Pancreas (tissue), 10 donors: ENCODE measurements around the gene LTO1. TPM values are rescaled to one million over a fixed set of nuclear protein-coding genes. Genes with fewer than 3 reads are reported as not detected.

Source experiments
- ATAC-seq, 4 donors: fragments of 200-7000 bp; cut with Tn5 transposase; one replicate each; pipeline versions ENCODE4 v1.8.0 to v1.9.1; 2020; ENCODE audit warnings: mild to moderate bottlenecking in 4 of 4, moderate library complexity in 4 of 4
- DNase-seq, 6 donors: peaks; one replicate each; pipeline ENCODE4 v3.0.0-alpha.2; 2020
- FAIRE-seq: peaks from 2 replicates; lab custom pipeline; 2012; peaks lifted over from hg19 to GRCh38; lab: Jason Lieb, UNC
- H3K27ac ChIP-seq, 4 donors: fragments of 200-600 bp; sonication (generic); 1 replicate in 3 of 4; 2 replicates in 1 of 4; pipeline versions ENCODE4 v1.5.0 to v1.8.0; 2020
- H3K27me3 ChIP-seq, 4 donors: fragments of 200-600 bp; one replicate each; pipeline ENCODE4 v1.8.0; 2021
- H3K36me3 ChIP-seq, 3 donors: fragments of 200-600 bp; sonication (generic) in 1 of 3; one replicate each; pipeline versions ENCODE4 v1.5.0 to v1.8.0; 2020 to 2021
- H3K4me1 ChIP-seq, 3 donors: fragments of 200-600 bp; one replicate each; pipeline ENCODE4 v1.8.0; 2021
- H3K4me3 ChIP-seq, 4 donors: fragments of 200-600 bp; sonication (generic) in 2 of 4; one replicate each; pipeline versions ENCODE4 v1.5.0 to v1.8.0; 2020 to 2021
- H3K9me3 ChIP-seq, 4 donors: fragments of 200-600 bp; one replicate each; pipeline ENCODE4 v1.8.0; 2021
- WGBS, 2 donors: extraction: QIAGEN DNeasy Blood & Tissue Kit; methylation state at CpG; one replicate each; pipeline ENCODE4 v1.1.7; 2013; 5-methylcytosine and 5-hydroxymethylcytosine counted together
- intact Hi-C, 3 donors: fragments of 100-400 bp; cut with DNase I; formaldehyde crosslinking; loops; one replicate each; pipeline versions ENCODE4 v1.11.1 to v1.14.2; 2022
- polyA plus RNA-seq, 2 donors: library from polyadenylated mRNA; stranded (reverse); fragments of 200-250 nt; gene quantifications; one replicate each; pipeline ENCODE4 v1.2.3, GENCODE V29; 2013
- total RNA-seq, 6 donors: library from RNA; stranded (reverse); fragmentation: NEBNext Ultra II Directional in 4 of 6; extraction: Animal tissue kit (Norgen Biotek cat#: 25700) in 4 of 6; gene quantifications; one replicate each; pipeline versions ENCODE4 v1.2.1 to v1.2.4, GENCODE V29; 2021 to 2023
- TF ChIP-seq, protein P1 (sequence below), 4 donors: fragments of 200-600 bp; sonication (generic) in 3 of 4; IDR thresholded peaks; one replicate each; pipeline versions ENCODE4 v1.5.0 to v1.8.0; 2021; ENCODE audit warnings: antibody characterized with exemption in 4 of 4
- donor health status: healthy with polysubstance abuse.
- donor health status: DM: no; HTN: no; CAD: no; lungs with moderate emphysema.
- donor health status: DM: no; HTN: no; CAD: no.
- donor health status: control.
- donor health status: control.
- donor health status: Bipolar disorder and iron deficiency.
- donor health status: DM: yes; HTN: yes; CAD: no.
- donor health status: DM: no; HTN: no; CAD: no.
- donor health status: DM: no; HTN: no; CAD: no.
- donor health status: DM: yes; HTN: yes; CAD: no.

The LTO1 gene
- total and polyA plus RNA-seq, 8 donors, result 7.7 to 27.8 (median 12.2) TPM

DNA sequence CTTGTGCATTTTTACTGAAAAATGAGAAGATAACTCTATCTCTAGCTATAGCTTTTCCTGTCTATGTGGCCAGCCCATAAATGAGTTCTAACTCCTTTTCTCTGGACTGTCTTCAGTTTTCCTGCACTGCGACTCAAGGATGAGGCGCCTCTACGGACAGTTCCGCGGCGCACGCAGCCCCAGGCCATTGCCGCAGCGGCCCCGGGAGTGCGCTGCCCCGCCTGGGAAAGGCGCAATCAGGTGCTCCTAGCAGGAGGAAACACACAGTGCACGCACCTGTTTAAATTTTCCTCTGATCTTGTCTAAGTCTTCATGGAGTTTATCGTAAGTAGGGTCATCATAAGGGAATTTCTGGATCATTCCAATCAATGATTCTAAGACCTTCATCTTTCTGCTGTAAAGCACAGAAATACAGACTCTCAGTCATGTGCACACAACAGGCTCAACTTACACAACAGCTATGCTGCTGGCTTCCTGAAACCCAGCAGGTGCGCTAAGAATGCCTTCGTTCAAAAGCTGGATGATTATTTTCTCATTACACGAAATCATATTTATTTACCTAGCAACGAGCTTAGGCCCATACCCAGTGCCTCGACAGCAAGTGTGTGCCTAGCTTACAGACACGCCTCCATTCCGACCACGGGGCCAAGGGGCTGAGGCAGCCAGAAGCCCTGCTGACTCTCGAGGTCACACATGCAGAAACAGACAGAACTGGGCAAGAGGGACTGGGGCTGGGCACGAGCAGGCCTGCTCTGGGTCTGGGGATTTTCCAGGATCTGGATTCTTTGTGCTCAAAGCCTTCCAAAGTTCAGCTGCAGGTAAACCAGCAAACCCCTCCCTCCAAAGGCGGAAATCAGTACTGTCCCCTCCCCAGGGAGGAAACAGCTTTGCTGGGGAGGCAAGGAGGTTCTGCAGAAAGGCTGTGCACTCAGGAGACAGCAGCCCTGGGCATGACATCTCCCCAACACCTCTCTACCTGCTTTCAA lies 7.2 kb downstream of the LTO1 start:
- peaks cover 0 to 24% (median 0%) of the 10 kb centered on the region in 3 donors for H3K36me3 ChIP-seq
- intact Hi-C loops, result no loop called here
- H3K4me1 ChIP-seq, result no peaks in the 10 kb centered on the region
- no peaks in the 10 kb centered on the region for H3K9me3 ChIP-seq
- H3K27ac ChIP-seq, result no peak overlapping the region
- DNase-seq (peak in 1 of 6 donors; percentile 10), FAIRE-seq (no peak), ATAC-seq (peak in 1 of 4 donors; percentile 14)
- WGBS, 2 donors, result 82 to 83% methylated on average over 26 of the region's 26 CpGs
- H3K27me3 ChIP-seq, result no peaks in the 10 kb centered on the region
- no peak overlapping the region for H3K4me3 ChIP-seq
- TF ChIP-seq, protein P1, sequence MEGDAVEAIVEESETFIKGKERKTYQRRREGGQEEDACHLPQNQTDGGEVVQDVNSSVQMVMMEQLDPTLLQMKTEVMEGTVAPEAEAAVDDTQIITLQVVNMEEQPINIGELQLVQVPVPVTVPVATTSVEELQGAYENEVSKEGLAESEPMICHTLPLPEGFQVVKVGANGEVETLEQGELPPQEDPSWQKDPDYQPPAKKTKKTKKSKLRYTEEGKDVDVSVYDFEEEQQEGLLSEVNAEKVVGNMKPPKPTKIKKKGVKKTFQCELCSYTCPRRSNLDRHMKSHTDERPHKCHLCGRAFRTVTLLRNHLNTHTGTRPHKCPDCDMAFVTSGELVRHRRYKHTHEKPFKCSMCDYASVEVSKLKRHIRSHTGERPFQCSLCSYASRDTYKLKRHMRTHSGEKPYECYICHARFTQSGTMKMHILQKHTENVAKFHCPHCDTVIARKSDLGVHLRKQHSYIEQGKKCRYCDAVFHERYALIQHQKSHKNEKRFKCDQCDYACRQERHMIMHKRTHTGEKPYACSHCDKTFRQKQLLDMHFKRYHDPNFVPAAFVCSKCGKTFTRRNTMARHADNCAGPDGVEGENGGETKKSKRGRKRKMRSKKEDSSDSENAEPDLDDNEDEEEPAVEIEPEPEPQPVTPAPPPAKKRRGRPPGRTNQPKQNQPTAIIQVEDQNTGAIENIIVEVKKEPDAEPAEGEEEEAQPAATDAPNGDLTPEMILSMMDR (IDR thresholded peaks at IDR 0.05), result no peak

DNA sequence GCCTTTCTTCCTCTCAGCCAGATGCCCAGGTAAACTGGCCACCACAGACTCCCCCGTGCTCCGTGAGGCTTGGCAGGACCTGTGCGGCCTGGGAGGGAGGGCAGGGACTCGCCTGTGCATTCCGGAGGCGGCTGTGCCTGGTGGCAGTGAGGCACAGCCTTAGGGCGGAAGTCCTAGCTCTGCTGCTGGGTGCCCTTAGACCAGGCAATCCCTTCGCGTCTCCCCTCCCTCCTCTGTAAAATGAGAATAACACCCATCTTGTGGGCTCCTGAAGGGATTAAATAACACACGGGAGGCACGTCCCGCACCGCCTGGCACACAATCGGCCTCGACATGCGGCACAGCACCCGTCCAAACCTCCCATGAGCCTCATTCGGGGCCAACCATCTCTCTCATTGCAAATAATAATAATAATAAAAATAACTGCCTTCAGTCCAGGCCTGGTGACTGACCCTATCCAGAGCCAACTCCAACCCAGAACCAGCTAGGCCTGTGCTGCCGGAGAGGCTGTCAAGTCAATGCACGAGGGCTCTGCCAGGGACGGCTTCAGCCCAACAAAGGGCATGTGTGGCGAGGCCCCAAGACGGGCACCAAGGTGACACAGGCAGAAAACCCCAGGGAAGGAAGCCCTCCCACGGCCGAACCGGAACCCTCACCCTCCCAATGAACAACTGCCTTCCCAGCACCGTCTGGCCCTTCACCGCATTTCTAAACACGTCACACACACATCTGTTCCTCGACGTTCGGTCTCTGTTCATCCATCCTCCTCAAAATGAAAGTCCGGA lies 8.2 kb downstream of the LTO1 start:
- intact Hi-C loops, result no loop called here
- H3K27ac ChIP-seq, result no peak overlapping the region
- no peaks in the 10 kb centered on the region for H3K27me3 ChIP-seq
- WGBS, 2 donors, result 89 to 92% methylated on average over 33 of the region's 33 CpGs
- H3K36me3 ChIP-seq, result peaks cover 0 to 23% (median 0%) of the 10 kb centered on the region in 3 donors
- peak in 2 of 6 donors; percentile 8 to 36 for DNase-seq
- no peak for FAIRE-seq
- no peaks in the 10 kb centered on the region for H3K9me3 ChIP-seq
- H3K4me3 ChIP-seq, result no peak overlapping the region
- TF ChIP-seq, protein P1 (IDR thresholded peaks at IDR 0.05), result no peak
- ATAC-seq, result no peak
- H3K4me1 ChIP-seq, result no peaks in the 10 kb centered on the region

DNA sequence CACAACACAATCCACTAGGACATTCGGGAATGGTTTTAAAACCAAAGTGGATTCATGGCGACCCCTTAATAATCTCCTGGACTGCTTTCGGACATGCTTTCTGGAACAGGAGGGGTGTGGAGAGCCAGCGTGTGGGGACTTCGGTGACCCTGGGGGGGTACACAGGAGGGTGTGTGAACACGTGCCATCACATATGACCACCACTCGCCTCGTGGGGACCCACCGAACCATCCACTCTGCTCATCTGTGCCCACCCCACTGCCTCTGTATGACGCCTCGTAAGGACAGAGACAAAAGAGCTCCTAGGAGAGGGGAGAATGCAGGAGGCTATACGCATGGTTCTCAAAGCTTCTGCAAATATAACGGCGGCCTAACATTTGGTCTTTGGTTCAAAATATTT lies 8.9 kb downstream of the LTO1 start:
- 89 to 92% methylated on average over 14 of the region's 14 CpGs for WGBS, 2 donors
- Histone ChIP-seq H3K9me3 (no peaks in the 10 kb centered on the region), H3K27me3 (no peaks in the 10 kb centered on the region), H3K36me3 (peaks cover 0 to 17% (median 0%) of the 10 kb centered on the region in 3 donors), H3K27ac (no peak overlapping the region), H3K4me1 (no peaks in the 10 kb centered on the region), H3K4me3 (no peak overlapping the region)
- TF ChIP-seq, protein P1 (IDR thresholded peaks at IDR 0.05), result no peak
- no peak for ATAC-seq
- no peak for FAIRE-seq
- DNase-seq, result peak in 1 of 6 donors; percentile 20
- intact Hi-C loops, result no loop called here

GRCh38 chr11:69665669-69666068 lies 9.5 kb downstream of the LTO1 start:
- intact Hi-C loops, result no loop called here
- peak in 1 of 6 donors; percentile 16 for DNase-seq
- Histone ChIP-seq H3K27me3 (no peaks in the 10 kb centered on the region), H3K4me3 (no peak overlapping the region), H3K36me3 (peaks cover 0 to 14% (median 0%) of the 10 kb centered on the region in 3 donors), H3K27ac (no peak overlapping the region), H3K4me1 (no peaks in the 10 kb centered on the region), H3K9me3 (no peaks in the 10 kb centered on the region)
- WGBS, 2 donors, result 93 to 94% methylated on average over 11 of the region's 11 CpGs
- no peak for FAIRE-seq
- no peak for ATAC-seq
- TF ChIP-seq, protein P1 (IDR thresholded peaks at IDR 0.05), result no peak
